ENCODE data around the gene RCCD1. TPM values are rescaled to one million over a fixed set of nuclear protein-coding genes. Genes with fewer than 3 reads are reported as not detected.
A peak's percentile ranks its signal among the peaks of the same experiment; 100 is the strongest.

Gene RCCD1
- polyA plus RNA-seq, 5 donors = 16.3 to 22.4 (median 18.9) TPM

GRCh38 chr15:90962021-90962420, 7.3 kb downstream of the RCCD1 start:
- DNase-seq = no peak

GRCh38 chr15:90966262-90966661, 11.6 kb downstream of the RCCD1 start:
- no peak for DNase-seq

- DNase-seq = no peak
Measured at GRCh38 chr15:90967206-90967605, 12.5 kb downstream of the RCCD1 start.

GRCh38 chr15:90968434-90968833, 13.8 kb downstream of the RCCD1 start:
- no peak for DNase-seq

GRCh38 chr15:90970274-90970673, 15.6 kb downstream of the RCCD1 start:
- no peak for DNase-seq

- DNase-seq = no peak
Measured at GRCh38 chr15:90972133-90972532, 17.4 kb downstream of the RCCD1 start.

GRCh38 chr15:90974216-90974615, 19.5 kb downstream of the RCCD1 start:
- DNase-seq = no peak

GRCh38 chr15:90979582-90979981, 24.9 kb downstream of the RCCD1 start:
- DNase-seq = no peak

GRCh38 chr15:90981681-90982080, 27.0 kb downstream of the RCCD1 start:
- no peak for DNase-seq

GRCh38 chr15:90982135-90982534, 27.5 kb downstream of the RCCD1 start:
- no peak for DNase-seq

GRCh38 chr15:90986790-90987507, 32.3 kb downstream of the RCCD1 start:
- no peak for DNase-seq

- DNase-seq = no peak
Measured at GRCh38 chr15:90987561-90988141, 33.0 kb downstream of the RCCD1 start.

GRCh38 chr15:90988296-90988695, 33.6 kb downstream of the RCCD1 start:
- DNase-seq = no peak

GRCh38 chr15:90989040-90989768, 34.5 kb downstream of the RCCD1 start:
- no peak for DNase-seq

GRCh38 chr15:90990446-90990845, 35.8 kb downstream of the RCCD1 start:
- DNase-seq = no peak

GRCh38 chr15:90991587-90992285, 37.1 kb downstream of the RCCD1 start:
- DNase-seq = no peak

GRCh38 chr15:90994059-90994416, 39.4 kb downstream of the RCCD1 start:
- no peak for DNase-seq

GRCh38 chr15:90994417-90995311, 40.0 kb downstream of the RCCD1 start, which contains the start of gene PRC1:
Gene PRC1 (minus strand): TSS chr15:90994535. CDS start chr15:90994417, 118 bp downstream.
- peak; percentile 97 for DNase-seq

- no peak for DNase-seq
Measured at GRCh38 chr15:90998737-90999136, 44.1 kb downstream of the RCCD1 start.

- DNase-seq = no peak
Measured at GRCh38 chr15:91001209-91001608, 46.5 kb downstream of the RCCD1 start.

- DNase-seq = no peak
Measured at GRCh38 chr15:91007266-91007665, 52.6 kb downstream of the RCCD1 start.
